Measurements from ENCODE around the gene FOXP1. TPM values are rescaled to one million over a fixed set of nuclear protein-coding genes. Genes with fewer than 3 reads are reported as not detected.

FOXP1 gene
- total RNA-seq, 1 donor from 2014 or later = 41.2 TPM

GRCh38 chr3:70984776-70985482, 598.6 kb downstream of the FOXP1 start:
- intact Hi-C loops (cut with micrococcal nuclease) = loop anchor here (10.0 kb wide), 1 partner anchor 600 kb away; the partner anchor contains the start of gene FOXP1
- peak overlapping the region; percentile 86 for H3K27ac ChIP-seq (replicated peaks)

GRCh38 chr3:70982700-70983140, 600.8 kb downstream of the FOXP1 start:
- H3K4me3 ChIP-seq = peak overlapping the region; percentile 32
- no peaks in the 10 kb centered on the region for H3K27me3 ChIP-seq (ENCODE audit: low read depth)
- DNase-seq = no peak
- no peak for TF ChIP-seq CTCF (IDR thresholded peaks at IDR 0.05; ENCODE audit: borderline replicate concordance)
- intact Hi-C loops (cut with micrococcal nuclease) = loop anchor here (10.0 kb wide), 1 partner anchor 602 kb away; the partner anchor contains the start of gene FOXP1
- H3K4me1 ChIP-seq = peaks cover 74% of the 10 kb centered on the region
- peak overlapping the region; percentile 86 for H3K27ac ChIP-seq (replicated peaks)
- H3K9me3 ChIP-seq (replicated peaks) = no peaks in the 10 kb centered on the region
- H3K36me3 ChIP-seq = peaks cover 45% of the 10 kb centered on the region

More at GRCh38 chr3:70984776-70985482, 598.6 kb downstream of the FOXP1 start:
- H3K27me3 ChIP-seq (ENCODE audit: low read depth) = no peaks in the 10 kb centered on the region
- peaks cover 41% of the 10 kb centered on the region for H3K36me3 ChIP-seq
- H3K4me1 ChIP-seq = peaks cover 87% of the 10 kb centered on the region
- TF ChIP-seq CTCF (IDR thresholded peaks at IDR 0.05; ENCODE audit: borderline replicate concordance) = no peak
- H3K9me3 ChIP-seq (replicated peaks) = no peaks in the 10 kb centered on the region
- H3K4me3 ChIP-seq = no peak overlapping the region
- DNase-seq = no peak

GRCh38 chr3:70982284-70982683, 601.2 kb downstream of the FOXP1 start:
- intact Hi-C loops (cut with micrococcal nuclease) = loop anchor here (10.0 kb wide), 1 partner anchor 603 kb away; the partner anchor contains the start of gene FOXP1
- Histone ChIP-seq H3K27ac (replicated peaks) (peak overlapping the region; percentile 86), H3K9me3 (replicated peaks) (no peaks in the 10 kb centered on the region), H3K4me3 (peak overlapping the region; percentile 32), H3K27me3 (ENCODE audit: low read depth) (no peaks in the 10 kb centered on the region), H3K36me3 (peaks cover 45% of the 10 kb centered on the region), H3K4me1 (peaks cover 70% of the 10 kb centered on the region)
- no peak for TF ChIP-seq CTCF (IDR thresholded peaks at IDR 0.05; ENCODE audit: borderline replicate concordance)
- no peak for DNase-seq

- peak overlapping the region; percentile 86 for H3K27ac ChIP-seq (replicated peaks)
- intact Hi-C loops (cut with micrococcal nuclease) = loop anchor here (10.0 kb wide), 1 partner anchor 603 kb away; the partner anchor contains the start of gene FOXP1
- peaks cover 45% of the 10 kb centered on the region for H3K36me3 ChIP-seq
- TF ChIP-seq CTCF (IDR thresholded peaks at IDR 0.05; ENCODE audit: borderline replicate concordance) = no peak
- H3K4me3 ChIP-seq = peak overlapping the region; percentile 2
- peaks cover 60% of the 10 kb centered on the region for H3K4me1 ChIP-seq
- no peaks in the 10 kb centered on the region for H3K9me3 ChIP-seq (replicated peaks)
- H3K27me3 ChIP-seq (ENCODE audit: low read depth) = no peaks in the 10 kb centered on the region
- no peak for DNase-seq
Measured at GRCh38 chr3:70981231-70981880, 602.2 kb downstream of the FOXP1 start.

GRCh38 chr3:70980646-70981170, 602.8 kb downstream of the FOXP1 start:
- peaks cover 56% of the 10 kb centered on the region for H3K4me1 ChIP-seq
- H3K9me3 ChIP-seq (replicated peaks) = no peaks in the 10 kb centered on the region
- intact Hi-C loops (cut with micrococcal nuclease) = loop anchor here (10.0 kb wide), 1 partner anchor 604 kb away; the partner anchor contains the start of gene FOXP1
- H3K27me3 ChIP-seq (ENCODE audit: low read depth) = no peaks in the 10 kb centered on the region
- peak overlapping the region; percentile 86 for H3K27ac ChIP-seq (replicated peaks)
- peaks cover 45% of the 10 kb centered on the region for H3K36me3 ChIP-seq
- TF ChIP-seq CTCF (IDR thresholded peaks at IDR 0.05; ENCODE audit: borderline replicate concordance) = no peak
- DNase-seq = no peak
- H3K4me3 ChIP-seq = no peak overlapping the region
